K562 (cell line): Measurements from ENCODE around the gene DNAAF3. TPM values are rescaled to one million over a fixed set of nuclear protein-coding genes. Genes with fewer than 3 reads are reported as not detected.

Experiments
- ATAC-seq: fragments of 200-7000 bp; cut with Tn5 transposase; 3 replicates; pipeline ENCODE4 v1.9.1; 2020; ENCODE audit warnings: moderate library complexity
- BruUV-seq: library from RNA; stranded (reverse); fragments of 400-500 nt; replicated peaks from 2 replicates; lab custom pipeline; 2021; lab: Mats Ljungman, UMichigan
- CTCF ChIA-PET: fragments of 300-600 bp; formaldehyde crosslinking; extraction: SDS; loops from one replicate; lab custom pipeline; 2021; ENCODE audit warnings: low intra/inter-chr PET ratio; lab: Yijun Ruan, JAX
- POLR2A ChIA-PET: fragments of 300-600, 350-650 bp; sonication (Branson Sonifier 250); formaldehyde crosslinking; extraction: SDS; loops from one replicate; lab custom pipeline; 2021; ENCODE audit warnings: antibody characterized with exemption, inconsistent platforms; lab: Yijun Ruan, JAX
- DNase-seq, 4 experiments: peaks; one replicate each; pipeline versions ENCODE4 v3.0.0 to v3.0.0-alpha.2; 2011 to 2018; ENCODE audit warnings: low spot score in 3 of 4, mixed read lengths in 3 of 4; ENCODE audit errors: extremely low read depth in 1 of 4
- FAIRE-seq: peaks from 2 replicates; lab custom pipeline; 2011; peaks lifted over from hg19 to GRCh38; lab: Jason Lieb, UNC
- H2AFZ ChIP-seq: 2 replicates; pipeline ENCODE4 v1.6.0; 2011; ENCODE audit warnings: low read depth, low read length, control low read depth, inconsistent platforms
- H3K27ac ChIP-seq: fragments of 200-600 bp; 3 replicates; pipeline ENCODE4 v1.8.0; 2011; ENCODE audit warnings: low read depth, mild to moderate bottlenecking, control low read depth, inconsistent platforms, low read length, moderate library complexity, mixed read lengths; ENCODE audit errors: extremely low read depth
- H3K27me3 ChIP-seq, 2 experiments: fragments of 300-600 bp in 1 of 2; 2 replicates in 1 of 2; 3 replicates in 1 of 2; pipeline versions ENCODE4 v1.6.0 to v1.8.0; 2011; ENCODE audit warnings: inconsistent platforms in 2 of 2, low read length in 2 of 2, mild to moderate bottlenecking in 1 of 2, mixed read lengths in 1 of 2, moderate library complexity in 1 of 2; ENCODE audit not compliant: control insufficient read depth in 2 of 2, insufficient read depth in 2 of 2
- H3K36me3 ChIP-seq: fragments of 300-600 bp; 3 replicates; pipeline ENCODE4 v1.8.0; 2011; ENCODE audit warnings: mild to moderate bottlenecking, low read length, inconsistent platforms; ENCODE audit not compliant: control insufficient read depth, insufficient read depth
- H3K4me1 ChIP-seq, 2 experiments: fragments of 200-600 bp in 1 of 2; replicated peaks in 1 of 2; 2 replicates in 1 of 2; 3 replicates in 1 of 2; pipeline versions ENCODE4 v1.5.1 to v1.8.0; 2011; ENCODE audit warnings: inconsistent platforms in 2 of 2, low read length in 2 of 2, mild to moderate bottlenecking in 1 of 2, mixed read lengths in 1 of 2, moderate library complexity in 1 of 2; ENCODE audit not compliant: control insufficient read depth in 2 of 2, insufficient read depth in 2 of 2
- H3K4me2 ChIP-seq: 2 replicates; pipeline ENCODE4 v1.6.1; 2011; ENCODE audit warnings: low read length, control low read depth, inconsistent platforms, mixed read lengths; ENCODE audit not compliant: insufficient read depth
- H3K4me3 ChIP-seq: fragments of 200-600 bp; sonication (generic), shearing (Covaris generic); 2 replicates; pipeline ENCODE4 v1.5.1; 2016; ENCODE audit warnings: control low read depth, inconsistent platforms
- H3K79me2 ChIP-seq: fragments of 200-600 bp; 3 replicates; pipeline ENCODE4 v1.8.0; 2011; ENCODE audit warnings: low read length, inconsistent platforms; ENCODE audit not compliant: control insufficient read depth, insufficient read depth
- H3K9ac ChIP-seq, 2 experiments: 2 replicates each; pipeline versions ENCODE4 v1.6.0 to v1.6.1; 2011; ENCODE audit warnings: low read depth in 2 of 2, low read length in 2 of 2, control low read depth in 1 of 2, inconsistent platforms in 1 of 2, mild to moderate bottlenecking in 1 of 2, mixed read lengths in 1 of 2; ENCODE audit not compliant: insufficient read depth in 1 of 2
- H3K9me1 ChIP-seq: one replicate; pipeline ENCODE4 v1.6.0; 2011; ENCODE audit warnings: inconsistent platforms, mild to moderate bottlenecking, low read length, moderate library complexity; ENCODE audit not compliant: control insufficient read depth, insufficient read depth
- H3K9me3 ChIP-seq: replicated peaks from 2 replicates; pipeline ENCODE4 v1.5.1; 2011; ENCODE audit warnings: low read depth, low read length, inconsistent platforms; ENCODE audit not compliant: control insufficient read depth, insufficient read depth
- H4K20me1 ChIP-seq: replicated peaks from 2 replicates; pipeline ENCODE4 v1.6.1; 2011; ENCODE audit warnings: low read length, inconsistent platforms, mixed read lengths; ENCODE audit not compliant: control insufficient read depth, insufficient read depth
- ARID1B ChIP-seq: fragments of 450-650 bp; IDR thresholded peaks from 2 replicates; pipeline ENCODE4 v1.6.1; 2016; ENCODE audit warnings: antibody characterized with exemption, mild to moderate bottlenecking, inconsistent platforms
- CREB3L1 ChIP-seq: fragments of 450-650 bp; IDR thresholded peaks from 2 replicates; pipeline ENCODE4 v1.6.1; 2014; ENCODE audit warnings: low read depth, mild to moderate bottlenecking, moderate library complexity, borderline replicate concordance
- E2F5 ChIP-seq: sonication (generic); formaldehyde crosslinking; IDR thresholded peaks from 2 replicates; pipeline ENCODE4 v1.8.0; 2022; ENCODE audit warnings: mild to moderate bottlenecking, missing genetic modification reagents
- ELF2 ChIP-seq: fragments of 250-450 bp; sonication (Bioruptor Pico); IDR thresholded peaks from 2 replicates; pipeline ENCODE4 v1.5.0; 2021; ENCODE audit warnings: mild to moderate bottlenecking
- FOS ChIP-seq: IDR thresholded peaks from 3 replicates; pipeline ENCODE4 v1.6.1; 2011; ENCODE audit not compliant: insufficient read length; ENCODE audit errors: extremely low read depth
- NCOA4 ChIP-seq: fragments of 450-650 bp; IDR thresholded peaks from 2 replicates; pipeline ENCODE4 v1.6.1; 2018; ENCODE audit warnings: mild to moderate bottlenecking; ENCODE audit not compliant: partially characterized antibody
- NONO ChIP-seq, 2 experiments: fragments of 200-400 bp in 1 of 2; fragments of 450-650 bp in 1 of 2; formaldehyde crosslinking in 1 of 2; IDR thresholded peaks; 2 replicates each; pipeline ENCODE4 v1.6.1; 2017; ENCODE audit warnings: low read depth in 2 of 2, mild to moderate bottlenecking in 2 of 2, moderate library complexity in 2 of 2, low read length in 1 of 2
- POLR2AphosphoS2 ChIP-seq: IDR thresholded peaks from 2 replicates; pipeline ENCODE4 v1.6.1; 2012; ENCODE audit warnings: low read length, improper control_type of control experiment
- RBM14 ChIP-seq: fragments of 200-400 bp; formaldehyde crosslinking; IDR thresholded peaks from 2 replicates; pipeline ENCODE4 v1.6.1; 2018; ENCODE audit warnings: low read depth, mild to moderate bottlenecking, low read length, moderate library complexity, borderline replicate concordance; ENCODE audit not compliant: insufficient read depth
- SMAD4 ChIP-seq: fragments of 250-450 bp; sonication (Bioruptor Pico); conservative IDR thresholded peaks from 2 replicates; pipeline ENCODE4 v1.8.0; 2021; ENCODE audit warnings: inconsistent platforms, mild to moderate bottlenecking, moderate library complexity
- SP2 ChIP-seq: IDR thresholded peaks from 2 replicates; pipeline ENCODE4 v1.6.1; 2011; ENCODE audit warnings: mild to moderate bottlenecking, low read depth, low read length, moderate library complexity; ENCODE audit not compliant: poor library complexity, severe bottlenecking; ENCODE audit errors: extremely low read depth
- TCF3 ChIP-seq: sonication (generic); formaldehyde crosslinking; IDR thresholded peaks from 2 replicates; pipeline ENCODE4 v1.4.0; 2020; ENCODE audit warnings: mild to moderate bottlenecking, missing genetic modification reagents
- ZBTB8A ChIP-seq: fragments of 450-650 bp; IDR thresholded peaks from 2 replicates; pipeline ENCODE4 v1.6.1; 2018; ENCODE audit warnings: mild to moderate bottlenecking, moderate library complexity; ENCODE audit not compliant: partially characterized antibody
- ZNF133 ChIP-seq: fragments of 250-450 bp; sonication (Bioruptor Pico); IDR thresholded peaks from 2 replicates; pipeline ENCODE4 v1.4.0; 2020; ENCODE audit warnings: mild to moderate bottlenecking
- WGBS: fragments of 100-300 bp; shearing (Covaris generic); methylation state at CpG from one replicate; pipeline ENCODE4 v1.1.6; 2016; ENCODE audit warnings: low coverage, mixed read lengths; ENCODE audit not compliant: insufficient coverage; ENCODE audit errors: missing lambda C conversion rate; 5-methylcytosine and 5-hydroxymethylcytosine counted together
- in situ Hi-C: fragments of 300-500 bp; cut with MboI; formaldehyde crosslinking; loops from 4 replicates; pipeline ENCODE4 v1.15.0; 2018; ENCODE audit warnings: inconsistent platforms, mixed read lengths
- intact Hi-C: fragments of 100-400 bp; cut with micrococcal nuclease; formaldehyde crosslinking; loops from 2 replicates; pipeline ENCODE4 v1.14.2; 2022
- polyA plus RNA-seq, 8 experiments: library from polyadenylated mRNA; depleted of rRNA in 4 of 8; stranded (reverse) in 5 of 8; unstranded in 3 of 8; fragments of >200 nt; fragmentation: Nextera tagmentation in 2 of 8; fragmentation: Illumina TruSeq in 1 of 8; extraction: Ambion mirVana in 2 of 8; extraction: Trizol in 1 of 8; gene quantifications; 2 replicates each; pipeline versions ENCODE4 v1.2.1 to v1.2.3, GENCODE V29; 2011 to 2014; ENCODE audit warnings: inconsistent platforms in 1 of 8, missing spikeins in 1 of 8
- total RNA-seq, 7 experiments: library from RNA; depleted of rRNA in 6 of 7; stranded (reverse); fragments of >200 nt in 6 of 7; fragmentation: Illumina TruSeq in 2 of 7; extraction: Trizol in 2 of 7; gene quantifications; 2 replicates each; pipeline versions ENCODE4 v1.2.1 to v1.2.3, GENCODE V29; 2011 to 2021; ENCODE audit warnings: low replicate concordance in 1 of 7

Gene DNAAF3
- total and polyA plus RNA-seq, 9 of the 15 experiments (the other 6 are each of a cell fraction or from before 2014, with no cell fraction given): 21.6 to 61.5 (median 43.0) TPM

- TF ChIP-seq TCF3 (CRISPR knock-in tag) (no peak), SMAD4 (CRISPR knock-in tag) (no peak), ELF2 (CRISPR knock-in tag) (no peak), POLR2AphosphoS2 (no peak)
These were observed 42.7 kb upstream of the DNAAF3 start, which contains the start of gene PTPRH (continued) for GRCh38 chr19:55208880-55209692.

- Histone ChIP-seq H3K36me3 (peaks cover 32% of the 10 kb centered on the region; the same call in 2 of the 3 replicates), H3K4me3 (peak overlapping the region; percentile 53), H3K4me2 (peak overlapping the region; percentile 87), H3K9me1 (no peaks in the 10 kb centered on the region), H3K27me3 (no peaks in the 10 kb centered on the region), H3K9ac (peak overlapping the region; percentile 84 to 93), H3K9me3 (no peaks in the 10 kb centered on the region), H3K4me1 (peaks cover 26 to 28% of the 10 kb centered on the region in 2 experiments), H2AFZ (peak overlapping the region; percentile 76), H3K27ac (peak overlapping the region; percentile 80), H4K20me1 (no peaks in the 10 kb centered on the region), H3K79me2 (peaks cover 19% of the 10 kb centered on the region)
- peak; percentile 96 for FAIRE-seq
- ChIA-PET POLR2A (interaction anchor here (0.5 to 1.5 kb wide), 17 partner anchors 9 to 201 kb away, joined by 3 to 9 read pairs (median 3); partner anchors contain the start of genes KMT5C, SYT5, TMEM238 and UBE2S), CTCF (interaction anchor here (0.6 kb wide), 1 partner anchor 446 kb away, joined by 3 read pairs; no protein-coding TSS in a partner anchor)
- 0% methylated on average over 29 of the region's 29 CpGs for WGBS
- peak; percentile 97 to 98 (median 97) for DNase-seq
- peak; percentile 98 for ATAC-seq
- TSS peak; percentile 83 for BruUV-seq
- intact Hi-C loops: no loop called here
- in situ Hi-C loops: no loop called here
- TF ChIP-seq ARID1B: peak; percentile 85
- no peak for TF ChIP-seq SP2
- TF ChIP-seq NCOA4: no peak
- peak; percentile 35 for TF ChIP-seq FOS
- no peak for TF ChIP-seq ZBTB8A
- peak; percentile 28; the same call in 1 of the 2 replicates for TF ChIP-seq CREB3L1
- no peak for TF ChIP-seq NONO (IDR thresholded peaks at IDR 0.05; ENCODE audit: low read depth in 2 of 2, low read length in 1 of 2)
- no peak for TF ChIP-seq E2F5 (CRISPR knock-in tag)
- no peak for TF ChIP-seq ZNF133 (CRISPR knock-in tag)
- no peak for TF ChIP-seq RBM14
These were observed 40.5 kb upstream of the DNAAF3 start for GRCh38 chr19:55206664-55207500.
